ENCODE measurements around the gene PLD1. TPM values are rescaled to one million over a fixed set of nuclear protein-coding genes. Genes with fewer than 3 reads are reported as not detected.
A peak's percentile ranks its signal among the peaks of the same experiment; 100 is the strongest.
"Not testable (repeated sequence)": the region's sequence is repeated elsewhere in the genome, so short reads cannot be mapped to it uniquely, and the experiment has no call there.

Gene PLD1
- total RNA-seq, 1 donor from 2014 or later, result 59.7 TPM

DNA sequence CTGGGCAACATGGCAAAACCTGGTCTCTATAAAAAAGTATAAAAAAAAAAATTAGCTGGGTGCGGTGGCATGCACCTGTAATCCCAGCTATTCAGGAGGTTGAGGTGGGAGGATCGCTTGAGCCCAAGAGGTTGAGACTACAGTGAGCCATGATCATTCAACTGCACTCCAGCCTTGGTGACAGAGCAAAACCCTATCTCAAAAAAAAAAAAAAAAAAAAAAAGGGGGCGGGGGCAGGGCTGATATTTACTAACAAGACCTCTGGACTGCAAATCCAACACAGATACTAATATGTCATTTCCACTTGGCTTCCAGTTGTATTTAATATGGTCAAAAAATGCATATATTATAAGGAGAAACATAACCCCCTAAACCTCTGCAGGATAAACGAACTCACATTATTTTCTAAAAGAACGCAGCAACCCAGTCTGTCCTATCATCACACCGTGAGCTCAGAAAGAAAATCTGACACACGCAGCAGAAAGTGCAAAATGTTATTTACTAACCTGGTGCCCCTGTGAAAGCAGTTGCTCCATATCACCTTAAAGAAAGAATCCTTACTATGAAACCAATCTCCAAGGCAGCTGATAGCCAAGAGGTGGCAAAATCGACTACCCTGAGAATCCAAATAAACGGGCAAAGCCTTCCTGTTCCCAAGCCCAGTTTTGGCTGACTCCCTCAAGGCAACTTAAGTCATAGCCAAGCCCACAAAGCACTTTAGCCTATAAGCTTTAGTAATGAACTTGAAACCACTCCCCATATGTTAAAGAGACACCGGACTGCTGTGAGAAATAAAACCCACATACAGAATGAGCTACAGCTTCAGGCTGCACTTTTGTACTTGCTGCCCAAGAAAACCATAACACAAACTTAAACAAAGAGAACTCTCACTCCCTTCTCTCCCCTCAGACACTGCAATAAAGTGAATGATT lies 39.3 kb downstream of the PLD1 start:
- peak; percentile 94 for DNase-seq (ENCODE audit: low spot score)

DNA sequence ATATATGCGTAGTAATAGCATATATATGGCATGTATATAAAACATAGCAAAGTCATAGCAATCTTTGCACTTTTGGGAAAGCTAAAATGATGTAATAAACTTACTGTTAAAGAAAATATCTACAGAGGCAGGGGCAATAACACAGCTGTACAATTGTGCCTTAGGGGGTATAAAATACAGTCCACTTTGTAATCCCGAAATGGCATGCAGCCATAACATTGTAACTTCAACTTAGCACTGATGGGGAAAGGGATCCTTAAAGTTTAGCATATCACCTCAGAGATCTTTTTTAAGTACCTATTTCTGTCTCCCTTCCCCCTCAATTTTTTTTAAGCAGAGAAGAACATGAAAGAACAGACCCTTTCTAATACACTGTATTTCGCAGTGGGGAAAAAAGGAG lies 40.8 kb downstream of the PLD1 start:
- no peak for DNase-seq (ENCODE audit: low spot score)

DNA sequence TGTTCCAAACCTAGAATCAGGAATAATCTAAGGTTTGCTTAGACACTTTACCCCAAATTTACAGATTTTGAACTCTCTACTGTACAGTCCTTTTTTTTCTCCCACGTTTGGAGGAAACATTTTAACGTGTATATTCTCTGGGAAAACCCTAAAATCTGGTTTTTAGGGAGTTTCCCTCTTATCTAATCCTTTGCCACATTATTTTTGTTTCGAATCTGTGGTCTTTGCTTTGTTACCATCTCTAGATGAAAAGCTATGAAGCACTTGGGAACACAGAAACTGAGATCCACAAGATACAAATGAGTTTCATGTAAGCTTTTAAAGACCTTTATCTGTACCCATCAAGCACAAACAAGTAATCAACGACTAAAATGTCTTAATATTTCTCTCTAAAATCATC lies 41.3 kb downstream of the PLD1 start:
- DNase-seq (ENCODE audit: low spot score), result no peak

DNA sequence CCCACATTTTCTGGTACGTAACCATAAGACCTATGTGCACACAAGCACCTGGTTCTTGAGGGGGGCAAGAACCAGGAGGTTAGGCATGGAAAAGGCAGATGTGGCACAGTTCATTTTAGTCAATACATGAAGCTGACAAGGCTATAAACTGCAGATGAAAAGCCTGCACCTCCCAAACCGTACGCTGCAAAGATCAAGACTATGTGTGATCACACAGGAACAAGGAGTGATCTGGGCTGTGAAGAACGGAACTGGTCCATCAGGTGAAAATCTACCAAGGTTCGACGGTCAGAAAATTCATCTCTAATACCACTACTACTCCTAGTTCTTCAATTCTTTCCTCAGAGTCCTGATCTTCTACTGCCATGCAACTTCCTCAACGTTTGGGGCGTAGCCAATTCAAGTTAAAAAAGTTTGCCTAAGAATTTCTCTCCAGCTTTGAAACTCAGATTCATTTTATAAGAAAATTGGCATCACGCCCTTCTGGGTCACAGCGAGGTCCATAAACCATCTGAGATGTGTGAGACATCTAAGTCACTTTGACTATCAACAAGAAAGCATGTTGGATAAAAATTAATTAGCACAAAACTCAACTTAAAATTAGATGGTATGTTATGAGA lies 41.9 kb downstream of the PLD1 start:
- DNase-seq (ENCODE audit: low spot score), result no peak

DNA sequence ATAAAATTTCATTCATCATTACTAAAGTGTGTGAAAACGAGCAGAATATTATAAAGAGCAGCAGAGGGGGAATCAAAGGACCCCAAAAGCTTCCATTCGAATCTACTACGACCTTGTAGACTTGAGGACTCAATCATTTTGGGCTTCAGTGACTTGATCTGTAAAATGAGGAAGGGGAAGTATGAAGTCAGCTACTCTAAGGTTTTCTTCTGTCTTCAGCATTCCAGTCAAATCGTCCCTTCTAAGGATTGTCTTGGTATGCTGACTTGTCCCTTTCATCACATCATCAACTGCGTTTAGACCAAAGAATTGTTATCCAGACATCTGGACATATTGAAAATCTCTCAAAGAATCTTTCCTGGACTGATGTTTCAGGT lies 44.8 kb downstream of the PLD1 start:
- DNase-seq (ENCODE audit: low spot score), result no peak

DNA sequence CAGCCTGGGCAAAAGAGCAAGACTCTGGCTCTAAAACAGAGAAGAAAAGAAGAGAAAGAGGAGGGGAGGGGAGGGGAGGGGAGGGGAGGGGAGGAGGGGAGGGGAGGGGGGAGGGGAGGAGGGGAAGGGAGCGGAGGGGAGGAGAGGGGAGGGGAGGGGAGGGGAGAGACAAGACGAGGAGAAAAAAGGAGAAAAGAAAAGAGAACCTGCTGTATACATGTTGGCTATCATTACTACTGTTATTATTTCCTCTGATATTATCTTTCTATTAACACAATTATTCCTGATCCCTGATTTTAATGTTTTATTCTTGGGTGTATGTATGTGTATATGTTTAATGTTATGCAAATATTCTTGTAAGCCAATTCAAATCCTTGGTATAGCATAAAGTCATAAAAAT lies 46.9 kb downstream of the PLD1 start:
- no peak for DNase-seq (ENCODE audit: low spot score)

DNA sequence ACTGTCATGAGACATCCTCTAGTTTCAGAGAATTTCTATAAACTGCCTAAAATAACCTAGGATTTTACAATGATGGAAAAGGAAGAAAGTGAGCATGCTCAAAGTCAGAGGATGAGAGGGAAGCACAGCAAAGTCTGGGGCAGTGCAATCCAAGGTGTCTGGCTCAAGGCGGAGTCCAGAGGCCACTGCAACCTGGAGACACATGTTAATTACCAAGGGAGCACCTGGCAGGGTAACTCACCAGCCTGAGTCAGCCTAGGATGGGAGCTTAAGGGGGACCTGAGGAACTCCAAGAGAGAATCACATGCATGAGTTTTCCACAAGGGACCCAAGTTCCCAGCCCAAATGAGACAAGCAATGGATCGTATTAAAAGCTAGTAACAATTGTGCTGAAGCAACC lies 49.8 kb downstream of the PLD1 start:
- no peak for DNase-seq (ENCODE audit: low spot score)

DNA sequence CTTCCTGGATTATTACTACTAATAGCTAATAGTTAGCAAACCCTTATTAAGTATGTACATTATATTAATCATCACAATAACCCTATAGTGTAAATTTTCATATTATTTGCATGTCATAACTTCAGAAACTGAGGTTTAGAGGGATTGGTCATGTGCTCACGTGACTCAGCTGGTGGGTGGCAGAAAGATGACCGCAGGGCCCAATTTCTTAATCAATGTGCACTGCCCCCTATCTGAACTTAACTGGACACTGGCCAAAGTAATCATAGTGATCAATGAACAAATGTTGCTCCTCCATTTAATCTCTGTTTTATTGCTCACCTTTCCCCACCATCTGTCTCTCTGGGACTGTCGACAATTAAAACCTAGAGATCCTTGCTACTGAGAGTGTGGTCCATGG lies 52.2 kb downstream of the PLD1 start:
- no peak for DNase-seq (ENCODE audit: low spot score)

DNA sequence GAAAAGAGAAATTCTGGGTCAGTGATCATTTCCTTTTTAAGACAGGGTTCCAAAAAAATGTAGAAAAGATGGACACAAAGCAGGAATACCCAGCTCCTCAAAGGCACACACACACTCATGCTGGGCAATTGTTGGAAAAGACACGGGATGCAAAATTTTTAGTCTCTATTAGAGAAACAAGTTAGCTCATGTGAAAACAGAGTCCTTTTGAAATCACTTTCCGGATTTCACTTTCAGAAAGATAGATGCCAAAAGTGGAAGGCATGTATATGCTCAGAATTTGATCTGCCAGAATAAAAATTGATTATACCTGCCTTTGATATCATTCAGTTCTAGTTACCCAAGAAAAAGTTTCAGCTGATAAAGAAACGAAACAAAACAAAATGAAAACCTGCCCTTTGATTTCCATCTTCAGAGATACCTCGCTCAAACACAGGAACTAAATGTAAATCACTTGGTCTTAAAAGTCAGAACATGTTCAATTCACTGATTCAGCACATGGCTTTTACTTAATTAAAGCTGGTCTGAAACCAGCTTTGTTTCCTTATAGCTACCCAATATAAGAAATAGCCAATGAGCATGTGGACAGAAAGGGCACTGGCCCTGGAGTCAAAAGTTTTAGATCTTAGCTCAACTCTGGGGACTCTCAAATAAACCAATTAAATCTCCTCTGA lies 52.8 kb downstream of the PLD1 start:
- no peak for DNase-seq (ENCODE audit: low spot score)

DNA sequence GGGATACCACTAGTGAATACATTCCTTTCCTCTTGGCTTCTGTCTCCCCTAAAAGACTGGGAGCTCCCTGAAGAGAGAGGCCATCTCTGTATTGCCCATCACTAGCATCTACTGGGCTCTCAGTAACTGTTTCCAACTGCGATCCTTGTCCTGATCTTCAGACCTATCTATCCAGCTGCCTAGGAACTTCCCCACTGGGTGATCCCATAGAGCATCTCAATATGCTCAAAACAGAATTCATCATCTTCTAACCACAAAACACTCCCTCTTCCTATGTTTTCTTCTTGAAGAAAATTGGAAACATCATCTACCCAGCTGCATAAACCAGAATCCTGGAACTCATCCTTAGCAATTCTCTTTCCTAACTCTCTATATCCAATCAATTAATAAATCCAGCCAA lies 54.6 kb downstream of the PLD1 start:
- DNase-seq (ENCODE audit: low spot score), result no peak

DNA sequence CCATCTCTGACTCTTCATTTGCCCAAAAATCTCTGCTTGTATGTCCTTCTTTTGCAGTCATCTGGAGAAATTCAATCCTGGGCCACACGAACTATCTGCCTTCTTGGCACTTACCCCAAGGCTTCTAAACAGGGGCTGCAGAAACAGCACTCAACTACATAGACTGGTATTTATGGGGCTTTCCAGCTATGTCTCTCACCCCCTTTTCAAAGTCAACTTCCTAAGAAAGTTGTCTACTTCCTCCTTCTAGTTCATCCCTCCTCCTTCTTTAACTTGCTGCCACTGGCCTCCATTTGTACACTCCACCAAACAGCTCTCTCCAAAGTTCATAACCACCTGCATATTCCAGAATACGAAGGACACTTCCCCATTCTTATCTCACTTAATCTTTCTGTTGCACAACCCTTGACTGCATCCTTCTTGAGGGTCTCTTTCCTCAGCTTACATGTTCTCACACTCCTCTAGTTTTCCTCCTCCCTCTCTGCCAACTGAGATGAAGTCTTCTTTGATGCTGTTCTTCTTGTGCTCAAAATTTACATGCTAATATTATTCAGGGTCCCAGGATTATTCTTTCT lies 55.2 kb downstream of the PLD1 start:
- no peak for DNase-seq (ENCODE audit: low spot score)

DNA sequence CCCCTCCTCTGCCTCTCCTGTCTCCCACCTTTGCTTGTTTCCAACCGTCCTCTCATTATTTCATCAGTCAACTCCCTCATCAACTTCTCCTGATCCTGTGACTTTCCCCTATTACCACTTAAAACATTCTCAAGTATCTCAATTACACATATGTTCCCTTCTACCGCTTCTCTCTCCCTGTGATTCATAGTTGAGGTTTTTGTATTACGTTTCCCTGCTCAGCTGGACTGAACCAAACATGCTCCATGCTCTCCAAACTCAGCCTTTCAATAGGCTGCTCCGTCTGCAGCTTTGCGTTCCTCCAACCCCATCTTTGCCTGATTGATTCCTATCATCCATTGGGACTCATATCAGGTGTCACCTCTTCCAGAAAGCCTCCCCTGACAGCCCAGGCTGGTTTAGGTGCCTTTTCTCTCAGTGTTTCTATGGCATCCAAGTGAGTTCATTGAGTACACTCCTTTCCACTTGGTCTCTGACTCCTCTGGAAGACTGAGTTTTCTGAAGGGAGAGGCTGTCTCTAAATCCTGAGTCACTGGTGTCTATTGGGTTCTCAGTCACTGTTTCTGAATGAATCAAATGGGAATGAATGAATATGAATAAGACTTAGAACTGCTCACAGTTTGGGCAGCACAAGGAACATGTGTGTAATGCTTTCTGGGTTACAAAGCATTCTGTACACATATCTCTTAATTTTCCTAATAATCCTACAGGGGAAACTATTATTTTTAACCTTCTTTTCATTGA lies 56.4 kb downstream of the PLD1 start:
- DNase-seq (ENCODE audit: low spot score), result no peak

DNA sequence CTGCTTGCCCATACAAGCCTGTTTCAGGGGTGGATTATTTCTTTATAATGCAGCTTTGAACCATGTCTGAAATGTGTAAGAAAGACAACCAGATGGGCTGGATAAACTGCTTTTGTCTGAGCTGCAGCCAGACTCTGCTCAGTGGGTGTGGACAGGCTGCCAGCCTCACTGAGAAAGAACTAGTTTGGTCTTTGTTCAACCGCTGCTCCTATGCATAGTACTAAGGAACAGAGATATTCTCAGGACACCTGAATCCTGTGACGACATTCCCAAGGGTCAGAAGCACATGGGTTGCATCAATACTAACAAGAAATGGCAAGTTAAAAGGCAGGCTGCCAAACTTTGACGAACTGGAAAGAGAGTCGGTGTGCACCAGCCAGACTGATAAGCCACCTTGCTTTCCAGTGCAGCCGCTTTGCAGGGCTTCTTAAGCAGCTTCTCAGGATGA lies 57.2 kb downstream of the PLD1 start:
- peak; percentile 82 for DNase-seq (ENCODE audit: low spot score)

DNA sequence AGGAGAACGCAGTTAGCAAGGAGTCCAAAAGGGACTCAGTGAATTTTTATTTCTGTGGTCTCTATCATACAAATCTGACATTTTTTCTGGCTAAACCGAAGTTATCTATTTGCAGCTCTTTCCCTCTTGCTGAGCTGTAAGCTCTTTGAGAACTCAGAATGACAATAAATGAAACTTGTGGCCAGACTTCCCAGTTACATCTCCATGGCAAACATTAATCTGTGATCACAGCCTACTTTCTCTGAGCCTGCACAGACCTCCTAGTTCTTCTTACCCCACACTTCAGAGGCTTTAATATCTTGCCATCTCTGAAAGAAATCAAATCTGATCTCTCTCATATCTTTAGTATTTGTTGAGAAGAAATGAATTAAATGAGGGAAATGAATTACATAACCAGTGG lies 58.0 kb downstream of the PLD1 start:
- DNase-seq (ENCODE audit: low spot score), result no peak

DNA sequence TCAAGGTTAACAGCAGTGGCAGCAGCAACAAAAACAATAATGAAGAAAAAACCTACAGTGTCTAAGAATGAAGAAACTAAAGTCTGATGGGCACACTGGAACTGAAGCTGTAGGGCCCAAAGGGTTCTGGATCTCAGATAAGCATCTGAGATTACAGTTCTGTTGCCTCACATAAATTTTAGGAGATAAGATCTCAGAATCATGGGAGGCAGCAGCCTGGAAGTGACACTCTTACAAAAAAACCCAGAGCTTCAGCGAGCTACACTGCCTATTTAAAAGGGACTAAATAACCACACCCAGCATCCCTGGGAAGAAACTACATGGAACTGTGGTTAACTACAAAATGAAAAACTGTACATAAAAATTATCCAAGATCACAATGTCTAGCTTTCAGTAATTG lies 61.2 kb downstream of the PLD1 start:
- DNase-seq (ENCODE audit: low spot score), result no peak

DNA sequence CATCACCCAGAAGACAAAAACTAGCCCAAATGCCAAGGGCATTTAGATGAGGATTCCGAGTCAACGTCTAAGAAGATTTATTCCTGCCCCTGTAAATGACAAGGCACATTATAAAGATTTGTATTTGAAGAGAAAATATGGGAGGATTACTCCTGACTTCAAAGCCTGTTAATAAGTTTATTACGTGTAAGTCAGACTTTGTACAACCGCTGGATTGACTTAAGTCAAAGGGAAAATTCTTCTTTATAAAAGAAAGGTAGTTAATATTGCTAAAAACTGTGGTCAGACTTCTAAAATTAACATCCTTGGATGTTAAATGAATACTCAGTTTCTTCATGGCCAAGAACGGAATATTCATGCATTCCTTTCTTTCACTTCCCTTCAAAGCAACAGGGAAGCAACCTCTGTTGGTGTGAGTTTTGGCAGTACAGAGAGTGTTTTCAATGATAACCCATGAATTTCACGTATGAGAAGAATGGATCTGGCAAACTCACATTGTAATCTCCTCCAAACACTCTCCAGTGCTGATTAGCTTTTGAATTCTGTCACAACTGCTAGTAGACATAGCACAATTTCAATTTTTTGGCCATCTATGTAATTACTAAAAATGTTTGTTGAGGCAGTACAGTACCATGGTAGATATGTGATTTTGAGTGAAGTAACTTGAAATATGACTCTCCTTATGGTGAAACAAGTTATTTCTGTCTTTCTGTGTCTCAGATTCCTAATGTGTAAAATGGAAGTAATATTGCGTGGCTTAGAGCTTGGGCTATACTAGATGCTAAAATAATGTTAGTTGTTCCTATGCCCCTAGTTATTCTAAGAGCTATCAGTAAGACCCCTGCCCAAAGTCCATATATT lies 62.0 kb downstream of the PLD1 start:
- DNase-seq (ENCODE audit: low spot score), result peak; percentile 56

DNA sequence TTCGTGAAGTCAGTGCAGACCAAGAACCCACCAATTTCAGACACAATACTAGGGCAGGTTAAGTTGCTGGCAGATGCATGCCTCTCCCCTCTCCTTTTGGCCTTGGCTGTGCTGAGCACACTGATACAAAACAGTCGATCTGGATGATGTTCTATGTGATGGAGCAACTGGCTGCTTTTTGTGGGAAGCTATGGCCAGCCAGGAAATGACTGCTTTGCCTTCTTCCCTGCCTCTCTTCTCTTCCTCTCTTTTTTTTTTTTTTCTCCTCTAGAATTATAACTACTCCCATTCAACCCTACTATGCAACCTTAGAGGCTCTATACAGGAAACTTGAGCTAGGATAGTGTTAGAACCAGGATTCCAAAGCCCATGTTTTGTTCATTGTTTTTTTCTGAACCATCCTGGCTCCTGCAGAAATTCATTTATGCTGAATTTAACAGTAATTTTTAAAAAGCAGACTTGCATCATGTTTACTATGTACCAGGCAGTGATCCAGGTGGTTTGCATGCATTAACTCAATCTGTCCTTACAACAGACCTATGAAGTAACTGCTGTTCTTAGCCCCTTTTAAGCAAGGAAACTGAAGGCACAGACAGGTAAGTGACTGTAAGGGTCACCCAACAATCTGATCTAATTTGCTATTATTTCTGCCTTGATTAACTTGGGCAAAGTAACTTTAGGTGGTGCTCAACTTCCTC lies 62.9 kb downstream of the PLD1 start:
- no peak for DNase-seq (ENCODE audit: low spot score)

DNA sequence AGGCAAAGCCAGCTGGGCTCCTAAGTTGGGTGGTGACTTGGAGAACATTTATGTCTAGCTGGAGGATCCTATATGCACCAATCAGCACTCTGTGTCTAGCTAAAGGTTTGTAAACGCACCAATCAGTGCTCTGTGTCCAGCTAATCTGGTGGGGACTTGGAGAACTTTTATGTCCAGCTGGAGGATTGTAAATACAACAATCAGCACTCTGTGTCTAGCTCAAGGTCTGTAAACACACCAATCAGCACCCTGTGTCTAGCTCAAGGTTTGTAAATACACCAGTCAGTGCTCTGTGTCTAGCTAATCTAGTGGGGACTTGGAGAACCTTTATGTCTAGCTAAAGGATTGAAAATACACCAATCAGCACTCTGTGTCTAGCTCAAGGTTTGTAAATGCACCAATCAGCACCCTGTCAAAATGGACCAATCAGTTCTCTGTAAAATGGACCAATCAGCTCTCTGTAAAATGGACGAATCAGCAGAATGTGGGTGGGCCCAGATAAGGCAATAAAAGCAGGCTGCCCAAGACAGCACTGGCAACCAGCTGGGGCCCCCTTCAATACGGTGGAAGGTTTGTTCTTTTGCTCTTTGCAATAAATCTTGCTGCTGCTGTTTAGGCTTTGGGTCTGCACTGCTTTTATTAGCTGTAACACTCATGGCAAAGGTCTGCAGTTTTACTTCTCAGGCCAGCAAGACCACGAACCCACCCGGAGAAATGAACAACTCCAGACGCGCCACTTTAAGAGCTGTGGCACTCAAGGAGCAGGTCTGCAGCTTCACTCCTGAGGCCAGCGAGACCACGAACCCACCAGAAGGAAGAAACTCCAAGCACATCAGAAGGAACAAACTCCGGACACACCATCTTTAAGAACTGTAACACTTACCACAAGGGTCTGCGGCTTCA lies 63.7 kb downstream of the PLD1 start:
- not testable (repeated sequence) for DNase-seq (ENCODE audit: low spot score)

All from umbilical cord (tissue), 2 donors.